Stomach (tissue), 9 donors: Measurements from ENCODE around the gene ZNF92. TPM values are rescaled to one million over a fixed set of nuclear protein-coding genes. Genes with fewer than 3 reads are reported as not detected.
"Not testable (repeated sequence)": the region's sequence is repeated elsewhere in the genome, so short reads cannot be mapped to it uniquely, and the experiment has no call there.

Experiments used
- DNase-seq, 2 donors: peaks; one replicate each; pipeline versions ENCODE4 v3.0.0 to v3.0.0-alpha.2; 2013 to 2019
- H3K27ac ChIP-seq, 5 donors: fragments of 200-600 bp in 4 of 5; sonication (generic) in 4 of 5; one replicate each; pipeline ENCODE4 v1.5.1; 2013 to 2019; ENCODE audit warnings: mild to moderate bottlenecking in 1 of 5, moderate library complexity in 1 of 5
- H3K27me3 ChIP-seq, 3 donors: fragments of 200-600 bp; sonication (generic); one replicate each; pipeline ENCODE4 v1.5.1; 2017 to 2019; ENCODE audit warnings: mixed run types in 1 of 3
- H3K36me3 ChIP-seq, 4 donors: fragments of 200-600 bp; sonication (generic); 1 replicate in 3 of 4; 2 replicates in 1 of 4; pipeline ENCODE4 v1.5.1; 2016 to 2019
- H3K4me1 ChIP-seq, 4 donors: fragments of 200-600 bp; sonication (generic); one replicate each; pipeline ENCODE4 v1.5.1; 2016 to 2019
- H3K4me3 ChIP-seq, 4 donors: fragments of 200-600 bp; sonication (generic) in 3 of 4; one replicate each; pipeline ENCODE4 v1.5.1; 2016 to 2019; ENCODE audit warnings: mild to moderate bottlenecking in 1 of 4
- H3K9me3 ChIP-seq, 4 donors: fragments of 200-600 bp; sonication (generic); one replicate each; pipeline ENCODE4 v1.5.1; 2016 to 2019
- CTCF ChIP-seq, 7 experiments: fragments of 450-650 bp in 4 of 7; fragments of 200-600 bp in 3 of 7; sonication (generic) in 3 of 7; IDR thresholded peaks; one replicate each; pipeline ENCODE4 v1.5.1; 2016 to 2019; ENCODE audit warnings: antibody characterized with exemption in 7 of 7, control low read depth in 2 of 7, mild to moderate bottlenecking in 1 of 7
- EP300 ChIP-seq: sonication (generic); formaldehyde crosslinking; IDR thresholded peaks from one replicate; pipeline ENCODE4 v1.6.1; 2017; ENCODE audit warnings: antibody characterized with exemption
- POLR2A ChIP-seq, 4 donors: fragments of 450-650 bp; IDR thresholded peaks; one replicate each; pipeline ENCODE4 v1.6.1; 2016; ENCODE audit warnings: antibody characterized with exemption in 4 of 4, control low read depth in 2 of 4, mild to moderate bottlenecking in 1 of 4, moderate library complexity in 1 of 4
- POLR2AphosphoS5 ChIP-seq, 3 donors: sonication (generic); formaldehyde crosslinking; IDR thresholded peaks; one replicate each; pipeline ENCODE4 v1.6.1; 2016; ENCODE audit warnings: antibody characterized with exemption in 3 of 3
- WGBS, 5 donors: extraction: QIAGEN DNeasy Blood & Tissue Kit in 3 of 5; methylation state at CpG; one replicate each; pipeline versions ENCODE4 v1.1.5 to v1.1.7; 2013 to 2018; 5-methylcytosine and 5-hydroxymethylcytosine counted together
- intact Hi-C: fragments of 100-400 bp; cut with DNase I; formaldehyde crosslinking; loops from one replicate; pipeline ENCODE4 v1.15.1; 2023; ENCODE audit warnings: low total_unique reads
- polyA plus RNA-seq, 3 donors: library from polyadenylated mRNA; stranded (reverse); fragments of 200-250 nt; gene quantifications; one replicate each; pipeline ENCODE4 v1.2.3, GENCODE V29; 2013
- total RNA-seq, 5 donors: library from RNA; depleted of rRNA; stranded (reverse); fragments of >200 nt; gene quantifications; one replicate each; pipeline versions ENCODE4 v1.1.0 to v1.2.3, GENCODE V29; 2014 to 2016
- donor health status: healthy with polysubstance abuse.
- donor health status: Bipolar disorder and iron deficiency.
- donor health status: healthy.

Gene ZNF92
- total and polyA plus RNA-seq, 8 donors, result 1.2 to 19.2 (median 4.8) TPM

- Histone ChIP-seq H3K4me1 (no peaks in the 10 kb centered on the region), H3K27ac (no peak overlapping the region), H3K4me3 (no peak overlapping the region), H3K36me3 (peaks cover 16 to 53% (median 40%) of the 10 kb centered on the region in 4 donors), H3K27me3 (no peaks in the 10 kb centered on the region), H3K9me3 (peaks cover 0 to 49% (median 28%) of the 10 kb centered on the region in 4 donors)
- intact Hi-C loops, result no loop called here
- DNase-seq, result peak in 1 of 2 donors; percentile 28
- TF ChIP-seq POLR2AphosphoS5 (IDR thresholded peaks at IDR 0.05), result no peak
- TF ChIP-seq EP300, result no peak
- no peak for TF ChIP-seq POLR2A (IDR thresholded peaks at IDR 0.05)
- no peak for TF ChIP-seq CTCF (IDR thresholded peaks at IDR 0.05)
- 60 to 70% (median 67%) methylated on average over 4 of the region's 4 CpGs for WGBS, 5 donors
These were observed 24.1 kb downstream of the ZNF92 start for GRCh38 chr7:65397730-65398142.

GRCh38 chr7:65398671-65399070 lies 25.0 kb downstream of the ZNF92 start:
- H3K27me3 ChIP-seq, DNase-seq, H3K27ac ChIP-seq, intact Hi-C loops, H3K4me3 ChIP-seq, H3K4me1 ChIP-seq: not testable (repeated sequence)
- WGBS, 5 donors, result 85 to 96% (median 93%) methylated on average over 3 of the region's 3 CpGs
- Histone ChIP-seq H3K36me3 (peaks cover 12 to 49% (median 37%) of the 10 kb centered on the region in 4 donors), H3K9me3 (peaks cover 2 to 58% (median 37%) of the 10 kb centered on the region in 4 donors)

- Histone ChIP-seq H3K36me3 (peaks cover 12 to 49% (median 37%) of the 10 kb centered on the region in 4 donors), H3K9me3 (peaks cover 6 to 62% (median 41%) of the 10 kb centered on the region in 4 donors)
- H3K4me1 ChIP-seq, H3K27me3 ChIP-seq, H3K27ac ChIP-seq, DNase-seq, H3K4me3 ChIP-seq, intact Hi-C loops: not testable (repeated sequence)
- WGBS, 5 donors, result 88 to 100% (median 97%) methylated on average over 1 of the region's 1 CpG
These were observed 25.4 kb downstream of the ZNF92 start for GRCh38 chr7:65399101-65399500.

GRCh38 chr7:65404020-65404419 lies 30.4 kb downstream of the ZNF92 start:
- no peaks in the 10 kb centered on the region for H3K27me3 ChIP-seq
- H3K27ac ChIP-seq, result no peak overlapping the region
- DNase-seq, result no peak
- TF ChIP-seq POLR2A (IDR thresholded peaks at IDR 0.05) (no peak), EP300 (no peak), CTCF (IDR thresholded peaks at IDR 0.05) (no peak), POLR2AphosphoS5 (IDR thresholded peaks at IDR 0.05) (no peak)
- peaks cover 15 to 97% (median 73%) of the 10 kb centered on the region in 4 donors for H3K9me3 ChIP-seq
- no peaks in the 10 kb centered on the region for H3K4me1 ChIP-seq
- intact Hi-C loops, result no loop called here
- no peak overlapping the region for H3K4me3 ChIP-seq
- 80 to 94% (median 88%) methylated on average over 1 of the region's 1 CpG for WGBS, 5 donors
- H3K36me3 ChIP-seq, result peaks cover 3 to 24% (median 11%) of the 10 kb centered on the region in 4 donors

GRCh38 chr7:65406706-65407105 lies 33.1 kb downstream of the ZNF92 start:
- H3K4me1 ChIP-seq, H3K27me3 ChIP-seq, H3K36me3 ChIP-seq, DNase-seq, intact Hi-C loops, H3K4me3 ChIP-seq, H3K27ac ChIP-seq: not testable (repeated sequence)
- WGBS, 5 donors, result 92 to 96% (median 94%) methylated on average over 2 of the region's 2 CpGs
- H3K9me3 ChIP-seq, result peaks cover 15 to 74% (median 63%) of the 10 kb centered on the region in 4 donors

- peaks cover 9 to 49% (median 42%) of the 10 kb centered on the region in 4 donors for H3K9me3 ChIP-seq
- H3K36me3 ChIP-seq, result no peaks in the 10 kb centered on the region
- no peaks in the 10 kb centered on the region for H3K27me3 ChIP-seq
- no peak overlapping the region for H3K27ac ChIP-seq
- H3K4me1 ChIP-seq, result no peaks in the 10 kb centered on the region
- WGBS, 5 donors, result 93 to 97% (median 94%) methylated on average over 3 of the region's 3 CpGs
- intact Hi-C loops, result no loop called here
- H3K4me3 ChIP-seq, result no peak overlapping the region
- TF ChIP-seq POLR2AphosphoS5 (IDR thresholded peaks at IDR 0.05) (no peak), POLR2A (IDR thresholded peaks at IDR 0.05) (no peak)
- DNase-seq, result no peak
These were observed 35.7 kb downstream of the ZNF92 start for GRCh38 chr7:65409363-65409762.
